IPS DF 6.9 (cell line): ENCODE data around the gene PCDHGA1.
"Not testable (repeated sequence)": the region's sequence is repeated elsewhere in the genome, so short reads cannot be mapped to it uniquely, and the experiment has no call there.

Source experiments
- DNase-seq: peaks from one replicate; pipeline ENCODE4 v3.0.0-alpha.2; 2013; ENCODE audit warnings: low read depth, low spot score
- H3K27ac ChIP-seq: one replicate; pipeline ENCODE4 v1.5.1; 2013; ENCODE audit warnings: low read length, control low read depth
- H3K27me3 ChIP-seq: 2 replicates; pipeline ENCODE4 v1.6.1; 2013; ENCODE audit warnings: mild to moderate bottlenecking, low read length; ENCODE audit not compliant: control insufficient read depth, insufficient read depth
- H3K36me3 ChIP-seq: 2 replicates; pipeline ENCODE4 v1.6.1; 2013; ENCODE audit warnings: low read length; ENCODE audit not compliant: control insufficient read depth, insufficient read depth
- H3K4me1 ChIP-seq: 2 replicates; pipeline ENCODE4 v1.6.1; 2013; ENCODE audit warnings: low read length; ENCODE audit not compliant: control insufficient read depth, insufficient read depth
- H3K4me3 ChIP-seq: 2 replicates; pipeline ENCODE4 v1.5.1; 2013; ENCODE audit warnings: mild to moderate bottlenecking, low read length
- H3K9me3 ChIP-seq: 2 replicates; pipeline ENCODE4 v1.6.1; 2013; ENCODE audit warnings: low read length, inconsistent platforms; ENCODE audit not compliant: control insufficient read depth, insufficient read depth
- whole genome bisulfite sequencing: extraction: QIAGEN DNeasy Blood & Tissue Kit; methylation state at CpG from one replicate; pipeline ENCODE4 v1.1.7; 2013; ENCODE audit warnings: mixed read lengths, missing lambda C conversion rate; ENCODE audit not compliant: insufficient read length, insufficient coverage; 5-methylcytosine and 5-hydroxymethylcytosine counted together

Gene PCDHGA1

DNA sequence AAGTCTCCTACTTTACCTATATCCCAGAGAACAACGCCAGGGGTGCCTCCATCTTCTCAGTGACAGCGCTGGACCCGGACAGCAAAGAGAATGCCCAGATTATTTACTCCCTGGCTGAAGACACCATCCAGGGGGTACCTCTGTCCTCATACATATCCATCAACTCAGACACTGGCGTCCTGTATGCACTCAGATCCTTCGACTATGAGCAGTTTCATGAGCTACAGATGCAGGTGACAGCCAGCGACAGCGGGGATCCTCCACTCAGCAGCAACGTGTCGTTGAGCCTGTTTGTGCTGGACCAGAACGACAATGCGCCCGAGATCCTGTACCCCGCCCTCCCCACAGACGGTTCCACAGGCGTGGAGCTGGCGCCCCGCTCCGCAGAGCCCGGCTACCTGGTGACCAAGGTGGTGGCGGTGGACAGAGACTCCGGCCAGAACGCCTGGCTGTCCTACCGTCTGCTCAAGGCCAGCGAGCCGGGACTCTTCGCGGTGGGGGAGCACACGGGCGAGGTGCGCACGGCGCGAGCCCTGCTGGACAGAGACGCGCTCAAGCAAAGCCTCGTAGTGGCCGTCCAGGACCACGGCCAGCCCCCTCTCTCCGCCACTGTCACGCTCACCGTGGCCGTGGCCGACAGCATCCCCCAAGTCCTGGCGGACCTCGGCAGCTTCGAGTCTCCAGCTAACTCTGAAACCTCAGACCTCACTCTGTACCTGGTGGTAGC lies 84.4 kb downstream of the PCDHGA1 start:
- no CpG with 5 or more reads among the region's 46 CpGs for WGBS
- H3K27me3 ChIP-seq, H3K27ac ChIP-seq, H3K4me1 ChIP-seq, H3K4me3 ChIP-seq, H3K9me3 ChIP-seq, DNase-seq, H3K36me3 ChIP-seq: not testable (repeated sequence)

DNA sequence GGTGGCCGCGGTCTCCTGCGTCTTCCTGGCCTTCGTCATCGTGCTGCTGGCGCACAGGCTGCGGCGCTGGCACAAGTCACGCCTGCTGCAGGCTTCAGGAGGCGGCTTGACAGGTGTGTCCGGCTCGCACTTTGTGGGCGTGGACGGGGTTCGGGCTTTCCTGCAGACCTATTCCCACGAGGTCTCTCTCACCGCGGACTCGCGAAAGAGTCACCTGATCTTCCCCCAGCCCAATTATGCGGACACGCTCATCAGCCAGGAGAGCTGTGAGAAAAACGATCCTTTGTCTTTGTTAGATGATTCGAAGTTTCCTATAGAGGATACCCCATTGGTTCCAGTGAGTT lies 84.9 kb downstream of the PCDHGA1 start:
- no CpG with 5 or more reads among the region's 24 CpGs for WGBS
- not testable (repeated sequence) for H3K27me3 ChIP-seq, H3K9me3 ChIP-seq, H3K4me3 ChIP-seq, H3K36me3 ChIP-seq, H3K27ac ChIP-seq, H3K4me1 ChIP-seq, DNase-seq

DNA sequence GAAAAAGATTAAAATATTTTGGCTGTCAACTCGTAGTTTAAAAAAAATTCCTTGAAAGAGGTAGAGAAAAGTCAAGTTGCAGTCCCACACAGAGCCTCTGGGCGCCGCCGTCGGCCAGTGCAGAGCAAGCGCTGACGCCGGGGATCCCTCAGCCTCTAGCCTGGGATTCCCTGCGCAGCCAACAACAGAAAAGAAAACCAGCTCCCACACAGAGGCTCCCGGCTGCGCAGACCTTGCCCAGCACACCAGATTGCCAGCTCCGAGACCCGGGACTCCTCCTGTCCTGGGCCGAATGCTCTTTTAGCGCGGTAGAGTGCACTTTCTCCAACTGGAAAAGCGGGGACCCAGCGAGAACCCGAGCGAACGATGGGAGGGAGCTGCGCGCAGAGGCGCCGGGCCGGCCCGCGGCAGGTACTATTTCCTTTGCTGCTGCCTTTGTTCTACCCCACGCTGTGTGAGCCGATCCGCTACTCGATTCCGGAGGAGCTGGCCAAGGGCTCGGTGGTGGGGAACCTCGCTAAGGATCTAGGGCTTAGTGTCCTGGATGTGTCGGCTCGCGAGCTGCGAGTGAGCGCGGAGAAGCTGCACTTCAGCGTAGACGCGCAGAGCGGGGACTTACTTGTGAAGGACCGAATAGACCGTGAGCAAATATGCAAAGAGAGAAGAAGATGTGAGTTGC lies 87.3 kb downstream of the PCDHGA1 start, which contains the start of gene PCDHGB7:
Gene PCDHGB7 (plus strand): TSS at position 184 of the 679 bp plus-strand sequence. CDS start 183 bp downstream, at position 367.
- not testable (repeated sequence) for H3K27ac ChIP-seq, DNase-seq, H3K27me3 ChIP-seq, H3K4me1 ChIP-seq, H3K36me3 ChIP-seq, H3K9me3 ChIP-seq
- no CpG with 5 or more reads among the region's 47 CpGs for WGBS
- H3K4me3 ChIP-seq, result peak within 1 kb of the TSS; percentile 71; the same call in 1 of the 2 replicates

DNA sequence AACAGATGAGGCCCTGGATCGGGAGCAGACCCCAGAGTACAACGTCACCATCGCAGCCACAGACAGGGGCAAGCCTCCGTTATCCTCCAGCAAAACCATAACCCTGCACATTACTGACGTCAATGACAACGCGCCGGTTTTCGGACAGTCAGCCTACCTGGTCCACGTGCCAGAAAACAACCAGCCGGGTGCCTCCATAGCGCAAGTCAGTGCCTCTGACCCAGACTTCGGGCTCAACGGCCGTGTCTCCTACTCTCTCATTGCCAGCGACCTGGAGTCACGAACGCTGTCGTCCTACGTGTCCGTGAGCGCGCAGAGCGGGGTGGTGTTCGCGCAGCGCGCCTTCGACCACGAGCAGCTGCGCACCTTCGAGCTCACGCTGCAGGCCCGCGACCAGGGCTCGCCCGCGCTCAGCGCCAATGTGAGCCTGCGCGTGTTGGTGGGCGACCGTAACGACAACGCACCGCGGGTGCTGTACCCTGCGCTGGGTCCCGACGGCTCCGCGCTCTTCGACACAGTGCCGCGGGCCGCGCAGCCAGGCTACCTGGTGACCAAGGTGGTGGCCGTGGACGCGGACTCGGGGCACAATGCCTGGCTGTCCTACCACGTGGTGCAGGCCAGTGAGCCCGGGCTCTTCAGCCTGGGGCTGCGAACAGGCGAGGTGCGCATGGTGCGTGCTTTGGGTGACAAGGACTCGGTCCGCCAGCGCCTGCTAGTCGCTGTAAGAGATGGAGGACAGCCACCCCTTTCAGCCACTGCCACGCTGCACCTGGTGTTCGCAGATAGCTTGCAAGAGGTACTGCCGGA lies 89.0 kb downstream of the PCDHGA1 start:
- Histone ChIP-seq H3K4me1 (no peaks in the 10 kb centered on the region), H3K27ac (no peak overlapping the region), H3K4me3 (no peak overlapping the region), H3K36me3 (no peaks in the 10 kb centered on the region), H3K9me3 (no peaks in the 10 kb centered on the region), H3K27me3 (no peaks in the 10 kb centered on the region)
- DNase-seq, result no peak
- WGBS, result no CpG with 5 or more reads among the region's 74 CpGs

DNA sequence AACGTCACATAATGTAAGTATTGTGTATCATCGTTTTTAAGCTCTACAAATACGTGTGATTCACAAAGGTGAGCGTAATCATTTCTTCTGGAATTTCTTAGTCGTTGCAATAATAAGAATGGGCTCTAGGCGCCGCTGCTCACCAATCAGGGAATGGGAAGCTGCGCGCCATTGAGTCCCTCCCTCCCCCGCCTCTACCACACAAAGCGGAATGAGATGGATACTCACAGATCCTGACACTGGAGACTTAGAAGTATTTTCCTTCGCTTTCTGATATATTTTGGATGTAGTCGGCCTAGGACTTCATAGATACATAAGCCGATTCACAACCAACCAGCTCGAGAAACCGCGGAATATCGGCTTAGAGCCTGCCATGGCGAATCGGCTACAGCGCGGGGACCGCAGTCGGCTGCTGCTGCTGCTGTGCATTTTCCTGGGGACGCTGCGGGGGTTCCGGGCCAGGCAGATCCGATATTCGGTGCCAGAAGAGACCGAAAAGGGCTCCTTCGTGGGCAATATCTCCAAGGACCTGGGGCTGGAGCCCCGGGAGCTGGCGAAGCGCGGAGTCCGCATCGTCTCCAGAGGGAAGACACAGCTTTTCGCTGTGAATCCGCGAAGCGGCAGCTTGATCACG lies 90.7 kb downstream of the PCDHGA1 start, which contains the start of gene PCDHGA11:
Gene PCDHGA11 (plus strand): TSS at position 197 of the 634 bp plus-strand sequence. CDS start 177 bp downstream, at position 374.
- H3K27me3 ChIP-seq, result no peaks in the 10 kb centered on the region
- no peaks in the 10 kb centered on the region for H3K36me3 ChIP-seq
- no CpG with 5 or more reads among the region's 42 CpGs for WGBS
- H3K9me3 ChIP-seq, result no peaks in the 10 kb centered on the region
- DNase-seq, result no peak
- no peak within 1 kb of the TSS for H3K27ac ChIP-seq
- no peaks in the 10 kb centered on the region for H3K4me1 ChIP-seq
- peak within 1 kb of the TSS; percentile 52; the same call in 1 of the 2 replicates for H3K4me3 ChIP-seq

DNA sequence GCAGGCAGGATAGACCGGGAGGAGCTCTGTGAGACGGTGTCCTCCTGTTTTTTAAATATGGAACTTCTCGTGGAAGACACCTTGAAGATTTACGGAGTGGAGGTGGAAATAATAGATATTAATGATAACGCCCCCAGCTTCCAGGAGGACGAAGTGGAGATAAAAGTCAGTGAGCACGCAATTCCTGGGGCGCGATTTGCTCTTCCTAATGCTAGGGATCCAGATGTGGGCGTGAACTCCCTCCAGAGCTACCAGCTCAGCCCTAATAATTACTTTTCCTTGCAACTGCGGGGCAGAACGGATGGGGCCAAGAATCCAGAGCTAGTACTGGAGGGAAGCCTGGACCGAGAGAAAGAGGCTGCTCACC lies 91.2 kb downstream of the PCDHGA1 start:
- Histone ChIP-seq H3K4me3 (peak overlapping the region; percentile 52; the same call in 1 of the 2 replicates), H3K27me3 (no peaks in the 10 kb centered on the region), H3K4me1 (no peaks in the 10 kb centered on the region), H3K36me3 (no peaks in the 10 kb centered on the region), H3K9me3 (no peaks in the 10 kb centered on the region), H3K27ac (no peak overlapping the region)
- no peak for DNase-seq
- no CpG with 5 or more reads among the region's 13 CpGs for WGBS

DNA sequence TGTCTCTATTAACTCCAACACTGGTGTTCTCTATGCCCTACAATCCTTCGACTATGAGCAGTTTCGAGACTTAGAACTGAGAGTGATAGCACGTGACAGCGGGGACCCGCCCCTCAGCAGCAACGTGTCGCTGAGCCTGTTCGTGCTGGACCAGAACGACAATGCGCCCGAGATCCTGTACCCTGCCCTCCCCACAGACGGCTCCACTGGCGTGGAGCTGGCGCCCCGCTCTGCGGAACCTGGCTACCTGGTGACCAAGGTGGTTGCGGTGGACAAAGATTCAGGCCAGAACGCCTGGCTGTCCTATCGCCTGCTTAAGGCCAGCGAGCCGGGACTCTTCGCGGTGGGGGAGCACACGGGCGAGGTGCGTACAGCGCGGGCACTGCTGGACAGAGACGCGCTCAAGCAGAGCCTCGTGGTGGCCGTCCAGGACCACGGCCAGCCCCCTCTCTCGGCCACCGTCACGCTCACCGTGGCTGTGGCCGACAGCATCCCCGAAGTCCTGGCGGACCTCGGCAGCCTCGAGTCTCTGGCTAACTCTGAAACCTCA lies 92.5 kb downstream of the PCDHGA1 start:
- no peak overlapping the region for H3K4me3 ChIP-seq
- DNase-seq, result no peak
- no peaks in the 10 kb centered on the region for H3K9me3 ChIP-seq
- H3K27me3 ChIP-seq, result no peaks in the 10 kb centered on the region
- no CpG with 5 or more reads among the region's 42 CpGs for WGBS
- no peaks in the 10 kb centered on the region for H3K4me1 ChIP-seq
- no peaks in the 10 kb centered on the region for H3K36me3 ChIP-seq
- H3K27ac ChIP-seq, result no peak overlapping the region

DNA sequence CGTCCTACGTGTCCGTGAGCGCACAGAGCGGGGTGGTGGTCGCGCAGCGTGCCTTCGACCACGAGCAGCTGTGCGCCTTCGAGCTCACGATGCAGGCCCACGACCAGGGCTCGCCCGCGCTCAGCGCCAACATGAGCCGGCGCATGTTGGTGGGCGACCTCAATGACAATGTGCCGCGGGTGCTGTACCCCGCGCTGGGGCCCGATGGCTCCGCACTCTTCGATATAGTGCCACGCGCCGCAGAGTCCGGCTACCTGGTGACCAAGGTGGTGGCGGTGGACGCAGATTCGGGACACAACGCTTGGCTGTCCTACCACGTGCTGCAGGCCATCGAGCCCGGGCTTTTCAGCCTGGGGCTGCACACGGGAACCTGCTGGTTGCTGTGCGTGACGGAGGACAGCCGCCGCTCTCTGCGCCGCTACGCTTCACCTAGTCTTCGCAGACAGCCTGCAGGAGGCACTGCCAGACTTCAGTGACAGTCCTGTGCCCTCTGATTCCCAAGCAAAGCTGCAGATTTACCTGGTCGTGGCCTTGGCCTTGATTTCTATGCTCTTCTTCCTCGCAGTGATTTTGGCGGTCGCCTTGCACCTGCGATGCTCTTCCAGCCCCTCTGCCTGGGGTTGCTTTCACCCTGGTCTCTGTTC lies 97.6 kb downstream of the PCDHGA1 start:
- Histone ChIP-seq H3K27me3 (no peaks in the 10 kb centered on the region), H3K27ac (no peak overlapping the region), H3K4me1 (no peaks in the 10 kb centered on the region), H3K4me3 (no peak overlapping the region), H3K9me3 (no peaks in the 10 kb centered on the region), H3K36me3 (0 out of 2 replicates have a peak, but pooled peaks cover 3% of the 10 kb centered on the region)
- WGBS, result no CpG with 5 or more reads among the region's 53 CpGs
- no peak for DNase-seq

DNA sequence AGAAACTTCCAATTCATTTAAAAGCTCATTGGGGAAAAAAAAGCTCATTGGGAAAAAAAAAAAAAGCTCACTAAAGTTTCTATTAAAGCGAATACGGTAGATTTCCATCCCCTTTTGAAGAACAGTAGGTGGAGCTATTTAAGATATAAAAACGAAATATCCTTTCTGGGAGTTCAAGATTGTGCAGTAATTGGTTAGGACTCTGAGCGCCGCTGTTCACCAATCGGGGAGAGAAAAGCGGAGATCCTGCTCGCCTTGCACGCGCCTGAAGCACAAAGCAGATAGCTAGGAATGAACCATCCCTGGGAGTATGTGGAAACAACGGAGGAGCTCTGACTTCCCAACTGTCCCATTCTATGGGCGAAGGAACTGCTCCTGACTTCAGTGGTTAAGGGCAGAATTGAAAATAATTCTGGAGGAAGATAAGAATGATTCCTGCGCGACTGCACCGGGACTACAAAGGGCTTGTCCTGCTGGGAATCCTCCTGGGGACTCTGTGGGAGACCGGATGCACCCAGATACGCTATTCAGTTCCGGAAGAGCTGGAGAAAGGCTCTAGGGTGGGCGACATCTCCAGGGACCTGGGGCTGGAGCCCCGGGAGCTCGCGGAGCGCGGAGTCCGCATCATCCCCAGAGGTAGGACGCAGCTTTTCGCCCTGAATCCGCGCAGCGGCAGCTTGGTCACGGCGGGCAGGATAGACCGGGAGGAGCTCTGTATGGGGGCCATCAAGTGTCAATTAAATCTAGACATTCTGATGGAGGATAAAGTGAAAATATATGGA lies 100.2 kb downstream of the PCDHGA1 start, which contains the start of gene PCDHGA12:
Gene PCDHGA12 (plus strand): TSS at position 176 of the 782 bp plus-strand sequence. CDS start 253 bp downstream, at position 429.
- WGBS, result no CpG with 5 or more reads among the region's 33 CpGs
- Histone ChIP-seq H3K36me3 (0 out of 2 replicates have a peak, but pooled peaks cover 3% of the 10 kb centered on the region), H3K27ac (no peak within 1 kb of the TSS), H3K4me1 (no peaks in the 10 kb centered on the region), H3K4me3 (no peak within 1 kb of the TSS), H3K27me3 (no peaks in the 10 kb centered on the region), H3K9me3 (no peaks in the 10 kb centered on the region)
- DNase-seq, result no peak
